Measurements from ENCODE around the gene EYA2.

EYA2 gene

DNA sequence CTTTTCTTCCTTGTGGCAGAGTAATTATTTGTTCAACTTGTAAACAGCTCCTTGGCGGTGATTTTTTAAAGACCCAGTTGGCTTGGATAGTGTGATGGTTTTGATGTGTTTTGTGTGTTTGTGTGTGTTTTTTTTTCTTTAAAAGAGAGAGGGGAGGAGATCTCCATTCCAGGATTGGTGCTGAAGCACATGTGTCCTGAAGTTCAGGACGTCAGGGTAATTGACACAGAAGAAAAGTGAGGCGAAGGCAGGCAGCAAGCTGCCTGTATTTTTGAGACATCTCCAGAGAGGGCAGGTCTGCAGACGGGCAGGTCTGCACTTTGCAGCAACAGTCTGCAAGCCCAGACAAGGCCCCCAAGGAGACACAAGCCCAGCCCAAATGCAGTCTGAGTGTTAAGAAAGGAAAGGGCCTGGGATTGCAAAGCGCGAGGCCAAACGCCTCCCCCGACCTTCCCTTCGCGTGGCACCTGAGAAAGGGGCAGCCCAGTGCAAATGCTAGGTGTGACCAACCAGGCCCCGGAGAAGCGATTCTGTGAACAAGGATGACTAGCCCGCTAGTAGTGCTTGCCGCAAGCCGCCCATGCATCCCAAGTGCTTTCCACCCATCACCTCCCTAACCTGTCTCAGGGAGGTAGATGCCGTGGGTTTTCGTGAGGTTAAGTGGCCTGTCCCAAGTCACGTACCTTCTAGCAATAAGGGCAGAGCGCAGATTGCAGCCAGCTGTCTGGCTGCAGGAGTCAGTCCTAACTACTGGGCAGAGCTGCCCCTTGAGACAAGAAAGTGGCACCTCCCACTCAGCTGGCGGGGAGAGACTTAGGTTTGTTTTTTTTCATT, 231.3 kb downstream of the EYA2 start:
- Histone ChIP-seq H3K27ac (ENCODE audit: low read depth in 2 of 2, low read length in 2 of 2) (no peak overlapping the region), H3K4me3 (ENCODE audit: low read length in 2 of 2) (no peak overlapping the region), H3K9me3 (ENCODE audit: control insufficient read depth in 2 of 2, low read length in 2 of 2) (no peaks in the 10 kb centered on the region), H3K27me3 (ENCODE audit: control insufficient read depth in 2 of 2, insufficient read depth in 2 of 2, low read length in 2 of 2) (no peaks in the 10 kb centered on the region), H3K36me3 (ENCODE audit: control insufficient read depth in 2 of 2, insufficient read depth in 2 of 2, low read length in 2 of 2) (no peaks in the 10 kb centered on the region), H3K4me1 (ENCODE audit: control insufficient read depth in 2 of 2, insufficient read depth in 2 of 2, low read length in 2 of 2) (peaks cover 0 to 2% of the 10 kb centered on the region in 2 donors), H3K9ac (ENCODE audit: low read depth in 1 of 2, low read length in 2 of 2) (no peak overlapping the region)

DNA sequence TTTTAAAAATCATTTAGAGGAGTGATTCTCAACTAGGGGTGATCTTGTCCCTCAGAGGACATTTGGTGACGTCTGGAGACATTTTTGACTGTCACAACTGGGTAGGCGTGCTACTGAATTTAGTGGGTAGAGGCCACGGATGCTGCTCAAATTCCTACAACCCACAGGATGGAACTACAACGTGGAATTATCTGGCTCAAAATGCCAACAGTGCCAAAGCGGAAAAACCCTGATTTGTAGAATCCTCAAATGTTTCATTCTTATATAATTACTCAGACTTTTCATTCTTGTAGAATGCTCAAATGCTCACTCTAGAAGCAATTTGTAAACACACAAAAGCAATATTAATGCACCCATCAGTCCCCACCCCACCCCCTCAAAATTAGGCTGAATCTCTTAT, 232.1 kb downstream of the EYA2 start:
- Histone ChIP-seq H3K27ac (ENCODE audit: low read depth in 2 of 2, low read length in 2 of 2) (no peak overlapping the region), H3K4me1 (ENCODE audit: control insufficient read depth in 2 of 2, insufficient read depth in 2 of 2, low read length in 2 of 2) (peaks cover 0 to 2% of the 10 kb centered on the region in 2 donors)

DNA sequence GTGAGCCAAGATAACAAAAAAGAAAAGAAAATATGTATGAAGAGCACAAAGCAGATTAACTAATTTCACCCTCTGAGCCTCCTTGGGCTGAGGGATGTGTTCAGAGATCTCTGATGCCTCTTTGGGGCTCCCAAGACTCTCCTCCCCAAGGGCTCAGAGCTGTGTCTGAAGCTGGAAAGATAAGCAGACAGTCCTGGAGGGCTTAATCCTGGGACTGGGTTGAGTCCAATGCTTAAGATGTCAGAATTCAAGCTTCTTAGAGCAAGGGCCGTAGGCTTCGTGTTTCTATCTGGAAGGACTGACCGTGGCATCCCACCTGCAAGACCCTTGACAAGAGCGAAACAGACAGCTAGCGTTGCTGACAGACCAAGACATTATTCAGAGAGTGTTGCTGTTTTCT, 232.9 kb downstream of the EYA2 start:
- Histone ChIP-seq H3K9ac (ENCODE audit: low read depth in 1 of 2, low read length in 2 of 2) (no peak overlapping the region), H3K4me3 (ENCODE audit: low read length in 2 of 2) (no peak overlapping the region), H3K27ac (ENCODE audit: low read depth in 2 of 2, low read length in 2 of 2) (no peak overlapping the region), H3K9me3 (ENCODE audit: control insufficient read depth in 2 of 2, low read length in 2 of 2) (no peaks in the 10 kb centered on the region), H3K36me3 (ENCODE audit: control insufficient read depth in 2 of 2, insufficient read depth in 2 of 2, low read length in 2 of 2) (no peaks in the 10 kb centered on the region), H3K4me1 (ENCODE audit: control insufficient read depth in 2 of 2, insufficient read depth in 2 of 2, low read length in 2 of 2) (peaks cover 0 to 2% of the 10 kb centered on the region in 2 donors), H3K27me3 (ENCODE audit: control insufficient read depth in 2 of 2, insufficient read depth in 2 of 2, low read length in 2 of 2) (no peaks in the 10 kb centered on the region)

More for the DNA sequence above, 232.1 kb downstream of the EYA2 start:
- H3K9me3 ChIP-seq (ENCODE audit: control insufficient read depth in 2 of 2, low read length in 2 of 2) = no peaks in the 10 kb centered on the region
- H3K4me3 ChIP-seq (ENCODE audit: low read length in 2 of 2) = no peak overlapping the region
- H3K9ac ChIP-seq (ENCODE audit: low read depth in 1 of 2, low read length in 2 of 2) = no peak overlapping the region
- H3K27me3 ChIP-seq (ENCODE audit: control insufficient read depth in 2 of 2, insufficient read depth in 2 of 2, low read length in 2 of 2) = no peaks in the 10 kb centered on the region
- H3K36me3 ChIP-seq (ENCODE audit: control insufficient read depth in 2 of 2, insufficient read depth in 2 of 2, low read length in 2 of 2) = no peaks in the 10 kb centered on the region

DNA sequence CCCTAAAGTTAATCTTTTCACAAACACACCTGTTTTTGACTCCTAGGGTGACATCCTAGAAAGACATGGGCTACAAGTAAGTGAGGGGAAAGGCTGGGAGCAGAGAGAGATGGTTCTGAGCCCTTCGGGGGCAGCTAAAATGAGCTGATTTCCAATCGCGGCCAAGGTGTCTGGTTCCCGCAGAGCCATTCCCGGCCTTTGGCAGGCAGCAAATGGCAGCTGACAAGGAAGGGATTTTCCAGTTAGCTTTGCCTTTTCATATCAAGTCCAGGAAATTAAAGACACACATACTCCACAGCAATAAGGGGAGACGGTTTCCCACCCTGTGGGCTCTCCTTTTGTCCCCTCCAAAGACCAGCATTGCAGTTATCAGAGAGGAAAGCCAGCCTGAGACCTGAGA, 233.4 kb downstream of the EYA2 start:
- Histone ChIP-seq H3K4me3 (ENCODE audit: low read length in 2 of 2) (no peak overlapping the region), H3K9ac (ENCODE audit: low read depth in 1 of 2, low read length in 2 of 2) (no peak overlapping the region), H3K27ac (ENCODE audit: low read depth in 2 of 2, low read length in 2 of 2) (no peak overlapping the region), H3K27me3 (ENCODE audit: control insufficient read depth in 2 of 2, insufficient read depth in 2 of 2, low read length in 2 of 2) (no peaks in the 10 kb centered on the region), H3K4me1 (ENCODE audit: control insufficient read depth in 2 of 2, insufficient read depth in 2 of 2, low read length in 2 of 2) (peaks cover 0 to 2% of the 10 kb centered on the region in 2 donors), H3K9me3 (ENCODE audit: control insufficient read depth in 2 of 2, low read length in 2 of 2) (no peaks in the 10 kb centered on the region), H3K36me3 (ENCODE audit: control insufficient read depth in 2 of 2, insufficient read depth in 2 of 2, low read length in 2 of 2) (no peaks in the 10 kb centered on the region)

DNA sequence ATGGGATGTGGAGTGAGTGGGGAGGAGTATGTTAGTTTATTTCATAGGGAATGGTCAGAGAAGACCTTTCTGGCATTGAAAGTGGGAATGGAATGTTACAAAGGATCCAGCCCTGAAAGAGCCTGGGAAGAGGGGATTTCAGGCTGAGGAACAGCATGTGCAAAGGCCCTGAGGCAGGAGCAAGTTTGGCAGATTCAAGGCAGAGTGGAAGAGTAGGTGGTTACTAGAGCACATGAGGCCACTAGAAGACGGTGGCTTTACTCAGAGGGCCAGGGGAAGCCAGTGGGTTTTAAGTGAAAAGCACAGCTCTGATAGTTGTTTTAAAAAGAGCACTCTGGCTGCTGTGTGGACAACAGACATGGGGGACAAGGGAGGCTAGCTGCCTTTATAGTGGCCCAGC, 234.7 kb downstream of the EYA2 start:
- Histone ChIP-seq H3K27ac (ENCODE audit: low read depth in 2 of 2, low read length in 2 of 2) (no peak overlapping the region), H3K36me3 (ENCODE audit: control insufficient read depth in 2 of 2, insufficient read depth in 2 of 2, low read length in 2 of 2) (no peaks in the 10 kb centered on the region), H3K9ac (ENCODE audit: low read depth in 1 of 2, low read length in 2 of 2) (no peak overlapping the region), H3K4me1 (ENCODE audit: control insufficient read depth in 2 of 2, insufficient read depth in 2 of 2, low read length in 2 of 2) (peaks cover 0 to 2% of the 10 kb centered on the region in 2 donors), H3K4me3 (ENCODE audit: low read length in 2 of 2) (no peak overlapping the region), H3K9me3 (ENCODE audit: control insufficient read depth in 2 of 2, low read length in 2 of 2) (no peaks in the 10 kb centered on the region), H3K27me3 (ENCODE audit: control insufficient read depth in 2 of 2, insufficient read depth in 2 of 2, low read length in 2 of 2) (no peaks in the 10 kb centered on the region)

DNA sequence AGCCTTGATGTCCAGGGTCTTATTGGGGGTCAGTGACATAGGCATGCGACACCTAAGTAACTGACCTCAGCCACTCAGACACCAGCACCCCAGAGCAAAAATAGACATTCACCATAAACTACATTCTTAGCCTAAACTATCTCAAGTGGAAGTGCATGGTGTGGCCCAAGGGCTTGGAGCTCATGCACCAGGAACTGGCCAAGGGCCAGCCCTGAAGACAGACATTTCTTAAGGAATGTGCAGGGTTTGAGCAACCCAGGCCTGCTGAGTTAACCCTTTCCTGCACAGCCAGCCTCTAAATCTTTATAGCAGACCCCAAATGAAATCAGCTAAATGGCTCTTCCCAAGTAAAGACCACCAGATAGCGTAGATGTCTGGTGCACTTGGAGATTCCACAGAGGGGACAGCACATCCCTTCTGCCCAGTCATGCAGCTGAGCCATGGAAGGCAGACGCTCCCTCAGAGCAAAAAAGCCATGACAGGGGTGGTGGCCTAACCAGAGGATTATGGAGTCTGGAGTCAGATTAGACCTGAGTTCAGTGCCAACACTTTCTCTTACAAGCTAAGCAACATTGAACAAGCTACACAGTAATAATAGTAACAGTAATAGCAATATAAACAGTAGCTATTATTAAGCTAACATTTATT, 239.3 kb downstream of the EYA2 start:
- no peaks in the 10 kb centered on the region for H3K4me1 ChIP-seq (ENCODE audit: control insufficient read depth in 2 of 2, insufficient read depth in 2 of 2, low read length in 2 of 2)
- H3K27ac ChIP-seq (ENCODE audit: low read depth in 2 of 2, low read length in 2 of 2) = no peak overlapping the region
- H3K36me3 ChIP-seq (ENCODE audit: control insufficient read depth in 2 of 2, insufficient read depth in 2 of 2, low read length in 2 of 2) = no peaks in the 10 kb centered on the region
- no peaks in the 10 kb centered on the region for H3K9me3 ChIP-seq (ENCODE audit: control insufficient read depth in 2 of 2, low read length in 2 of 2)
- H3K9ac ChIP-seq (ENCODE audit: low read depth in 1 of 2, low read length in 2 of 2) = no peak overlapping the region
- no peak overlapping the region for H3K4me3 ChIP-seq (ENCODE audit: low read length in 2 of 2)
- no peaks in the 10 kb centered on the region for H3K27me3 ChIP-seq (ENCODE audit: control insufficient read depth in 2 of 2, insufficient read depth in 2 of 2, low read length in 2 of 2)

DNA sequence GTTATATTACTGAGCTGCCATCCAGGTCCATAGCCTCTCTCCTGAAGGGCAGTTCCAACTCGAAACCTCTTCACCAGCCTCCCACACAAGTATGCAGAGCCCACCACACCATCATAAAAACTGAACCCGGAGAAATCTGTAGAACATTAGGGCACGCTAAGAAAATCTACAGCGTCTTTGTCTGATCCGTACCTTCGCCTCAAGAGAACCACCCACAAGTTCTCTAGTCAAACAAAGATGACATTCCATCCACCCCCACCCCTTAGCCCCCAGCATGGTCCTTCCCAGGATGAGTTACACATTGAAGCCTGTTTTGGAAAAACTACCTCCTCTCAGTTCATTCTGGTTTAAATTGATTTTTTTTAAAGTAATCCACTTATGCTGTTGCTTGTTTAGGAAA, 242.1 kb downstream of the EYA2 start:
- H3K9me3 ChIP-seq (ENCODE audit: control insufficient read depth in 2 of 2, low read length in 2 of 2) = no peaks in the 10 kb centered on the region

DNA sequence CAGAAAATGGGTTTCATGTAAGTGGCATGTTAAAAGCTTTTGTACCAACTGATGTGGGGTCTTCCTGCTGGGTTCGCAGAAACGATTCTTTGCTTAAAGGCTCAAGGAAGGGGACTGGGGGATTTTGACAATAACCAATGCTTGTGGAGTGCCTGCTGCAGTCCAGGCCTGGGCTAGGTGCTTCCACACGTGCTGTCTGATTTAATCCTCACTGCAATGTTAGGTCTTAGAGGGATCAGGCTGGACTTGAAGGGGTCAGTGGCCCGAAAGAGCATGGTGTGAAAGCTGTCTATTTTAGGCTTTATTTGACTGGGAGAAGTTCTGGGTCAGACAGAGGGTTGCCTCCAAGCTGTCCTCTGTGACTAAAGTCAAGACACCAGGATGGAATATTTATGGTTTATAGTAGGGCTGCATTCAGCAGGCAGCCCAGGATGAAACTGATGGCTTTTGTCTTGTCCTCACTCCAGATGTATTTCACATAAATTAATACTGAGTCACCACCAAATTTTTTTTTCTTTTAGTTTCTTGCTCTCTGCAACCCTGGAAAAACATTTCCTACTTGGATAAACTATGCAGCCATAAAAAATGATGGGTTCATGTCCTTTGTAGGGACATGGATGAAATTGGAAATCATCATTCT, 242.7 kb downstream of the EYA2 start:
- Histone ChIP-seq H3K36me3 (ENCODE audit: control insufficient read depth in 2 of 2, insufficient read depth in 2 of 2, low read length in 2 of 2) (no peaks in the 10 kb centered on the region), H3K4me1 (ENCODE audit: control insufficient read depth in 2 of 2, insufficient read depth in 2 of 2, low read length in 2 of 2) (no peaks in the 10 kb centered on the region), H3K27me3 (ENCODE audit: control insufficient read depth in 2 of 2, insufficient read depth in 2 of 2, low read length in 2 of 2) (no peaks in the 10 kb centered on the region), H3K9me3 (ENCODE audit: control insufficient read depth in 2 of 2, low read length in 2 of 2) (no peaks in the 10 kb centered on the region), H3K4me3 (ENCODE audit: low read length in 2 of 2) (no peak overlapping the region), H3K27ac (ENCODE audit: low read depth in 2 of 2, low read length in 2 of 2) (no peak overlapping the region), H3K9ac (ENCODE audit: low read depth in 1 of 2, low read length in 2 of 2) (no peak overlapping the region)

More for the DNA sequence above, 242.1 kb downstream of the EYA2 start:
- Histone ChIP-seq H3K27ac (ENCODE audit: low read depth in 2 of 2, low read length in 2 of 2) (no peak overlapping the region), H3K4me1 (ENCODE audit: control insufficient read depth in 2 of 2, insufficient read depth in 2 of 2, low read length in 2 of 2) (no peaks in the 10 kb centered on the region), H3K27me3 (ENCODE audit: control insufficient read depth in 2 of 2, insufficient read depth in 2 of 2, low read length in 2 of 2) (no peaks in the 10 kb centered on the region), H3K36me3 (ENCODE audit: control insufficient read depth in 2 of 2, insufficient read depth in 2 of 2, low read length in 2 of 2) (no peaks in the 10 kb centered on the region), H3K9ac (ENCODE audit: low read depth in 1 of 2, low read length in 2 of 2) (no peak overlapping the region), H3K4me3 (ENCODE audit: low read length in 2 of 2) (no peak overlapping the region)

DNA sequence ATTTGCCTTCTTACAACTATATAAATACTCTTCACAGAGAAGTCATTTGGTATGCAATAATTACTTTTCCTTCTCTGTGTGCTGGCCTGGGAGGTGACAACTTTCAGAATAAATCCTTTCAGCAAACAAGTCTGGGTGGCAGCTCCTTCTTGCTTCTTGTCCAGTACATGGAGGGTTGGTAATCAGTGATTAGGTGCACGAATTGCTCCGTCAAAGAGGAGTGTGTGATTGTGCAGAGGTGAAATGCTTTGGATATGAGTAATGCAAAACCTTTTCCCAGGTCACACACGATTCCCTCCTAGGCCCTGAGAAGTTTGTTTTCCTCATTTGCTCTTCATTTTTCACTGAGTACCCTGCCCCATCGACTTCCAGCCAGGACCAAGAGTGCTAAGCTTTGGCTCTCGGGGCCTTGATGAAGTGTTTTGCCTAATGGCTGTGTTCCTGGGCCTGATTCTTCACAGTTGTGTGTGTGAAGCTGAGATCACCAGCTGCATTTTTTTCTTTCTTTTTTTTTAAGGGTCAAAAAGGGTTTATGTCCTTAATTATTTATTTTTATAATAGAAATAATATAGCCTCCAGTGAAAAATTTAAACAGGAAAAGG, 245.4 kb downstream of the EYA2 start:
- Histone ChIP-seq H3K9ac (ENCODE audit: low read depth in 1 of 2, low read length in 2 of 2) (no peak overlapping the region), H3K9me3 (ENCODE audit: control insufficient read depth in 2 of 2, low read length in 2 of 2) (no peaks in the 10 kb centered on the region), H3K4me1 (ENCODE audit: control insufficient read depth in 2 of 2, insufficient read depth in 2 of 2, low read length in 2 of 2) (no peaks in the 10 kb centered on the region), H3K36me3 (ENCODE audit: control insufficient read depth in 2 of 2, insufficient read depth in 2 of 2, low read length in 2 of 2) (no peaks in the 10 kb centered on the region), H3K27ac (ENCODE audit: low read depth in 2 of 2, low read length in 2 of 2) (no peak overlapping the region), H3K4me3 (ENCODE audit: low read length in 2 of 2) (no peak overlapping the region), H3K27me3 (ENCODE audit: control insufficient read depth in 2 of 2, insufficient read depth in 2 of 2, low read length in 2 of 2) (no peaks in the 10 kb centered on the region)

All from mucosa of rectum (tissue), 2 donors.